Stimulated activated CD8-positive, alpha-beta memory T cell treated with anti-CD3 and anti-CD28 coated beads, Interleukin-4, amount 100 ng/mL, for 4 hours (primary cell): ENCODE measurements around the gene SFXN5.

Experiments used
- DNase-seq, 2 donors: peaks; one replicate each; pipeline ENCODE4 v3.0.0-alpha.2; 2020; ENCODE audit warnings: low read depth in 2 of 2, low spot score in 1 of 2

SFXN5 gene

DNA sequence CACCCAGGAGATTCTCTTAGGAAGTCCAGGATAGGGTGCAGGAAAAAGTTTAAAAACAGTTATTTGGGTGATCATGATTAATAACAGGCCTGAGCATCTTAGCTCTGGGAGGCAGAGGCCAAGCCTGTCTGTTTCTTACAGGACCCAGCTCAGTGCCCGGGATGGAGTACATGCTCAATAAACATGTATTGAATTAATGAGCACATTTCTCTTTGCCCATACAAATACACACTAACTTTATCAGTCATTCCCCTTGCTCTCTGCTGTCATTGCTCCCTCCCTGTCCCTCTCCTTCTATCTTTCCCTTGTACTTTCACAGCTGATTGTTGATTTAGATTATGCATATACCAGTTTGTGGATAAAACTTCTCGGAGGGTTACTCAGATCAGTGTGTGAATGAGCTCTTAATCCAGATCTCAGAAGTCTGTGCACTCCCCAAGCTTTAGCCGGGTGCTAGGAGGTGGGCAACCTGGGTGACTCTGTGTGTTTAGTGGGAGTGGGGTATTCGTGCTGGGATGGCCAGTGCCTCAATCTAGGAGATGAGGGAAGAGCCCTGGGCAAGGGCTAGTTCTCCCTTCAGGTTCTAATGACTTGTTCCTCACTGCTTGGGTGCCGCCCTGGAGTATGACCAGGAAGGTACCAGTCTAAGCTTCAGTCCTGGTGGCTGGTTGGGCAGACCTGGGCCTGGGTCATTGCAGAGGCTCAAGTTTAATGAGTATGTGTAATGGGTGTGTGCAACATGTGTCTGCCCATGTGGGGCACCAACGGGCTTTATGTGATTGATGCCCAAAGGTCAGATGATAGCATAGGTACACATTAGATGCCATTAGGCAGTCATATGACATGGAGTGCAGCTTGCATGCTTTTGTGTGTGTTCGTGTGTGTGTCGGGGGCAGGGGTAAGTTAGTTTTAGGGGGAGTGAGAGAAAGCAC is 143.6 kb downstream of the SFXN5 start:
- DNase-seq = no peak

DNA sequence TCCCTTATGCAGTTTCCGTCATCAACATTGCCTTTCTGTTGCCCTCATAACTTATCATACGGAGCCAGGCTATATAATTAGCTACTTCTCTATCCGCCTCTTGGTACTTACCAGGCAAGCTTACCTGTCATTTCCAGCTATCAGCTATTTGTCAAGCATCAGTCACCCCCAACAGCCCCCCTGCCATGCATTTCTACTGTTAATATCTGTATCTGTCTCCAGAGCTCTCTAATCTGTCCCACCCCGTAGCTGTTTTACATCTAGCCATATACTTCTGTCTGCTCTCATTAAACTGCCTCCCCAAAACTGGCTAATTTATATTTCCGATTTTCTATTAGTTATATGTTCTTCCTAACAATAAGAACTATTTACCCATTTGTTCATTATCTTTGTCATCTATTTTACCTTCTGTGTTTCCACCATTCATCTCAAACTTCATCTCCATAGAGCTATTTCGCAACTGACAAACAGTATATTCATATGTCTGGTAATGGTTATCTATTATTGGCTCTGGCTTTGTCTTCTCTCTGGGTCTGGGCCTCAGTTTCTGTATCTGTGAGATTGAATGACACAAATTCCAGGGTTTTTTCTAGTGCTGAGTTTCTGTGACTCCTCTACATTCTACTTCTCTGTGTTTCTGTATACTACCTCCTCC is 144.6 kb downstream of the SFXN5 start:
- DNase-seq = no peak

DNA sequence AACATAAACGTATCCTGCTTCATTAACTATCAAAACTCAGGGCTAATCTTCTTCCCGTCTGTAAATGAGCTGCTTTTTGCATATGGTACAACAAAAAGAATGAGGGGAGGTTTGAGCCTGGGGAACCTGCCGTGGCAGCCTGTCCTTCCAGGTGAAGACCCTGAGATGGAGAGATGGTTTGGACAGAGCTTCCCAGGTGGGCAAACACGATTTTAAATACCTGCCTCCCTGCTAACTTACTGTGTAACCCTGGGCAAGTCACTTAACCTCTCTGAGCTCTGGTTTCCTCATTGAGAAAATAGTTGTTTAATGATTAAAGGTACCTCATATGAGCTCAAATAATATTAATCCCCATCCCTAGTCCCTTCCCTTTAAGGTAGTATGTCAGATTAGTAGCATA is 145.1 kb downstream of the SFXN5 start:
- DNase-seq = no peak

DNA sequence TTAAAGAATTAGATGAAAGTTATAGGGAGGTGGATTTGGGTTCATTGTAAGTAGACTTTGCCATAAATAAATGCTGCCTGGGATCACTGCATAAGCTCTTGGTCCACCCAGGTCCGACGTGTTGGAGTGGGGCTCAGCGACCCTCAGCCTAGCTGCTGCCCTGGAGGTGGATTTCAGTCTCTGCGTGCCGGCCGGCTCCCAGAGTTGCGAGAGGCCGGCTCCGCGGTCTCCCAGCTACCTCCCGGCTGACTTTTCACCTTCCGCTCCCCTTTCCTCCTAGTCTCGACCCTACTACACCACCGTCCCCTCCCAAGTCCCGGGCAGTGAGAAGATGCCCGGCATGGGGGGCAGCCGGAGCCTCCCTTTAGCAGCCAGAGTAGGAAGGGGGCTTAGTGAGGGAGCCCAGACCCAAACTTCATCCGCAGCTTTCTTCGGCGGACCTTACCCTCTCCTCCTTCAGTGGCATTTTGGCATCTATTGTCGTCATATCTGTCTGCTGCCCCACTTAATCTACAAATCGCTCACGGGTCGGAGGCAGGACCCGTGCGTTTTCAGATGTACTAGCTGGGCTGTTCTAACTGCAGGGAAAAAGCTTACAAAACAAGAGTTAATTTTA is 146.1 kb downstream of the SFXN5 start:
- no peak for DNase-seq

DNA sequence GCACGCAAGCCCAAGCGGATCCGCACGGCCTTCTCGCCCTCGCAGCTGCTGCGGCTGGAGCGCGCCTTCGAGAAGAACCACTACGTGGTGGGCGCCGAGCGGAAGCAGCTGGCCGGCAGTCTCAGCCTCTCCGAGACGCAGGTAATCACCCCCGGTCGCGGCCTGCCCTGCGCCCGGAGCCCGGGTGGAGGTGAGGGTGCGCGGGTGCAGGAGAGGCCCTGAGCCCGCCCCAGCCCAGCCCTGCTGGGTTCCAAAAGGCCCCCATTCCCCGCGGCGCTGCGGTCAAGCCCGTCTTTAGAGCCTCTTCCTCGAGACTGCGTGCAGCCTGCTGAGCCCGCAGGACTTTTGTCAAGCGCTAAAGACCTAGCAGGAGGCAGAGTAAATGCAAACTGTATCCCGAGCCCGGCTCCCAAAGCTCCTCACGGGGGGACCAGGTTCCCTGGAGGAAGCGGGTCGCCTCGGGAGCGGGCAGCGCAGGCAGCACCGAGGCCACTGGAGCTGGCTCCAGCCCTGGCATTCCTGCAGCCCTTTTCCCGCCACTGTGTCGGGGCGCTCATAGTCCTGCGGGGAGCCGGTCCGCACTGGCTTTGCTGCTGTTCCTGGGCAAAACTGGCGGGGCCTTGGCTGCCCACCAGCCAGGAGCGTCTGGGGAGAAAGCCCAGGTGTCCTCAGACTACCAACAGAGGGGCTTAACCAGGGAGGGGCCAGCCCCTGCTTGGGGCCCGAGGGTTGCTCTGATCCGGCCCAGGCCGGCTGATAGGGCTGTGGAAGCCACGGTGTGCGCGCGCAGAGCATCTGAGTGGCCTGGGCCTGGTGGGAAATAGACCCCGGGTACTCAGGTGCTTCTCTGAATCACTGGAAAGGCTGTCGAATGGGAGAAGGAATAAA is 146.9 kb downstream of the SFXN5 start:
- DNase-seq = no peak

DNA sequence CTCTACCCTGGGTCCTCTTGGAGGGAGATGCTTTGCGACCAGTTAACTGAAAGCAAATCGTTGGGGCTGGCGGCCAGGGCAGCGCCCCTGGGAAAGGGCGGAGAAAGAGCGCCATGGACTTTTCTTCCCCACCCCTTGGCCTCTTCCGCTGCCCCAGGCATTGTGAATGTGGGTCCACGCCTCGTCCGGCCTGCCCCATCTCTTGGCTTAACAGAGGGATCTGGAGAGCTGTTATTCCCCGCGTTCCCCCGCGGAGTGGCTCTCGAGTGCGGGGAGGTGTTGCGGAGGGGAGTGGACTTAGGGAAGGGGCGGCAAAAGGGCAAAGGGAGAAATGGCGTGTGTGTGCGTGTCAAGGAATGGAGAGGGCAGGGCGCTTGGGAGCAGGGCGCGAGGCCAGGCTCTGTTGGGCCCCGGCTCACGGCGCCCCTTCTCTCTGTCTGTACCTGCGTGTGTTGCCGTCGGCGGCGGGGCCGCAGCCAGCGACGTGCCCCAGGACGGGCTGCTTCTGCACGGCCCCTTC is 147.6 kb downstream of the SFXN5 start:
- no peak for DNase-seq

DNA sequence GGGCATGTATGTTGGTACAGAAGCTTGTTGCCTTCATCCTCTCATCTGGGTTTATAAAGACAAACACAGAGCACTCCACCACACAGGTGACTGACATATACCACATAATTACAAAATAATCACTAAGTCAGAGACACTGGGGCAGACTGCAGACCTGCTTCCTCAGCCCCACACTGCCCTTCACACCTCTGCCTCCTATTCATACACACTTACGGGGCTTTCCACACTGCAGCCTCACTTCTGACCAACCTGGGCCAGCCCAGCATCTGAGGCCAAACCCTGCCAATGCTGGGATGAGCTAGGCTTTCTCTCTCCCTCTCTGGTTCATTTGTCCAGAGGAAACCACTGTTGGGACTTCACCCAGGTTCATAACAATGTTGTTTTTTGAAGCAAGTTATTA is 149.7 kb downstream of the SFXN5 start:
- no peak for DNase-seq

DNA sequence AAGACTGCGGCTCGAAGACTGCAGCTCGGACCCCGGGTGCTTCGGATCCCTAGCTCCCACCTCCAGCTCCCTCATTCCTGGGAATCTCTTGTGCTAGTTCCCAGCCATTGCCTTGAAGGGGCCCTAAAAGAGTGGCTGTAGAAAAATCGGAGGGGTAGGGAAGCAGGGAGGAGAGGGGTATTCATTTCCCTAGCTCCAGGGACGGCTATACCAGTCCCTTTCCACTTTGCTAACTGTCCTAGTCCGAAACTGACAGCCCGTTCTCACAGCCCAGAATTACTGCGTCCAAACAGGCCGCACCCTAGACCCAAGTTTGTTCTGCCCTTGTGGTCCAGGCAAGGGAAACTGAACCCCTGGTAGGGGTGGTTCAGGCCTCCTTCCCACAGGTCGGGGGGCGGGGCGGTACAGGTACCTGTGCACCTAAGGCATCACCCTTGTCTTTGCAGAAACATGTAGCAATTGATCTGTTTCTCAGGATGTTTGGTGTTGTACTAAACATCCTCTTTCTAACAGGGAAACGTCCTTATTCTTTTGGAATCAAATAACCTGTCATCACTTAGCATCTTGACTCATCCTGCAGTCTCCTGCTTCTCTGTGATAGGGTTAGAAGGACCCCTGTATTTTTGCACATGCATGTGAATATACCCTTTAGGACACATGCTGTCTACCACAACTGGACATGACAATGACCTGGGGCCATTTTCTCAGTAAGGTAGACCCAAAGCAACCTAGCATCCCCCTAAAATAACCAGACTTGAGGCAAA is 150.2 kb downstream of the SFXN5 start:
- DNase-seq = no peak

DNA sequence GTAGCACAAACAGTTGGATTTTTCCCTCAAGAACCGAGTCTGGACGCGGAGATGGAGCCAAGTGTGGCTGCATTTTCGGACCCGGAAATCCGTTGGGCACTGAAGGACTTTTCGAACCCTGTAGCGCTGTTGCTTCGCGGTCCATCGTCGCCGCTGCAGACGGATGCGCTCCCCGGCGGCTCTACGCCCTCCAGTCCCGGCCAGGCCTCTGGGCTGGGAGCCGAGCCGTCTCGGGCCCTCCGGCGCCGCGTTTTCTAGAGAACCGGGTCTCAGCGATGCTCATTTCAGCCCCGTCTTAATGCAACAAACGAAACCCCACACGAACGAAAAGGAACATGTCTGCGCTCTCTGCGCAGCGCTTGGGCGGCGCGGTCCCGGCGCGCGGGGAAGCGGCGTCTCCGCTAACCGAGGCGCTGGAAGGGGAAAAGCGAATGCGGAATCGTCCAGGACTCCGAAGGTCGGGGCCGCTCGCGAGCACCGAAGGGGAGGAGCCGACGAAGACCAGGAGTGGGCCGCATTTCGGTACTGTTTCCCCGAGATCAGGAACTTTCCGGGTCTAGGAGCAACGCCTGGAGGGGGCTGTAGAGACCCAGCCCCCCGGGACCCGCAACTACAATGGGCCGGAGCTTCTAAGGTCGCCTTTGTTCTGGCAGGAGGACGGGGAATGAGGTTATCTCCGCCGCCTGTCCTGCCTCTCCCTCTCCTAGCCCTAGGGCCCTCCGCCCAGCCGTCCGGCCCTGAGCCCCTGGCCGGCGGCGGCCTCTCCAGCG is 151.0 kb downstream of the SFXN5 start:
- DNase-seq = no peak

DNA sequence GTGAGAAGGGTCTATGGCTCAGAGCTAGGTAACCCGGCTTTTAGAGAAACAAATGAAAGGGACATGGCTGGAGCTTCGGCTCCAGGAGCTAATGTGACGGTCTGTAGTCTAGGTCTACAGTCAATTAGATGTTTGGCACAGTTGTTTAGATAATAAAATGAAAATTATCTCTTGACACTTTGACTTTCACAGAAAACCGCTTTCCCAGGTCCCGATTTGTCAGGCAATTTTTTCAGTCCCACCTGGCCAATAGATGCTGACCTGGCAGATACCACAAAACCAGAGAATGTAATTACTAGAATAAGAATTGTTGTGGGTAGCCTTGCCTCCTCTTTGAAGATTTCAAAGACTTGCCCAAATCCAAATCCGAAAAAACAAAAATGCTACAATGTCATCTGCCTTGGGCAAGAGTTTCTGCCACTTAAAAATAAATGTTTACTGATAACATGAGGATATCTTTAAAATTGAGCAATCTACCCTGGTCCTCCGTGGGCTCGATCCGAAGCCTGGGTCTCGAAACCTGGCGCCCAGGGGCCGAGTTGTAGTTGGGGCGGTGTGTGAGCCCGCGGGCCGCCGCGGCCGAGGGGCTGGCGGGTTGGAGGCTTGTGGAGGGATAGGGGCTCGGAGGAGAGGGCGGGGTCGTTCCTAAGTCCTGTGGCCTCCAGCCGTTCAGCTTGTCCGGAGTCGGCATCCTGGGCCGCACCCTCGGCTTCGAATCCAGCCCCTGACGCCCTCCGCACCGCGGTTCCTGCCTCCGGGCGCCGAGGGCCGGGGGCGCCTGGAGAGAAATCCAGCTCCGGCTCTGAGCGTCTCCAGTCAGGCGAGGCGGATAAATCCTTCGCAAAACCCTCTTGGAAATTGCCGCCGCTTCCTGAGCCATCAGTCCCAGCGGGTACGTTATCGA is 151.8 kb downstream of the SFXN5 start:
- no peak for DNase-seq

DNA sequence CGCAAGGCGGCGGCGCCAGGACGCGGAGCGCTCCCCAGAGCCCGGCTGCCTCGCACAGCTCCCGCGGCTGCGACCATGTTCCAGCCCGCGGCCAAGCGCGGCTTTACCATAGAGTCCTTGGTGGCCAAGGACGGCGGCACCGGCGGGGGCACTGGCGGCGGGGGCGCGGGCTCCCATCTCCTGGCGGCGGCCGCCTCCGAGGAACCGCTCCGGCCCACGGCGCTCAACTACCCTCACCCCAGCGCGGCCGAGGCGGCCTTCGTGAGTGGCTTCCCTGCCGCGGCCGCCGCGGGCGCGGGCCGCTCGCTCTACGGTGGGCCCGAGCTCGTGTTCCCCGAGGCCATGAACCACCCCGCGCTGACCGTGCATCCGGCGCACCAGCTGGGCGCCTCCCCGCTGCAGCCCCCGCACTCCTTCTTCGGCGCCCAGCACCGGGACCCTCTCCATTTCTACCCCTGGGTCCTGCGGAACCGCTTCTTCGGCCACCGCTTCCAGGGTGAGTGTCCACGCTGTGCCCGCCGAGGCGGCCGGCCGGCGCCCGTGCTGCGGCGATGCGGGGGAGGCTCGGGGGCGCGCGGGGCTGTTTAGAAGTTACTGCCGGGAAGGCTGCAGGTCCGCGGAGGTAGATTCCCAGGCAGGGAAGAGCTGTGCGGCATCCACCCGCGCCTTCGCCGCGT is 153.5 kb downstream of the SFXN5 start:
- DNase-seq = no peak

DNA sequence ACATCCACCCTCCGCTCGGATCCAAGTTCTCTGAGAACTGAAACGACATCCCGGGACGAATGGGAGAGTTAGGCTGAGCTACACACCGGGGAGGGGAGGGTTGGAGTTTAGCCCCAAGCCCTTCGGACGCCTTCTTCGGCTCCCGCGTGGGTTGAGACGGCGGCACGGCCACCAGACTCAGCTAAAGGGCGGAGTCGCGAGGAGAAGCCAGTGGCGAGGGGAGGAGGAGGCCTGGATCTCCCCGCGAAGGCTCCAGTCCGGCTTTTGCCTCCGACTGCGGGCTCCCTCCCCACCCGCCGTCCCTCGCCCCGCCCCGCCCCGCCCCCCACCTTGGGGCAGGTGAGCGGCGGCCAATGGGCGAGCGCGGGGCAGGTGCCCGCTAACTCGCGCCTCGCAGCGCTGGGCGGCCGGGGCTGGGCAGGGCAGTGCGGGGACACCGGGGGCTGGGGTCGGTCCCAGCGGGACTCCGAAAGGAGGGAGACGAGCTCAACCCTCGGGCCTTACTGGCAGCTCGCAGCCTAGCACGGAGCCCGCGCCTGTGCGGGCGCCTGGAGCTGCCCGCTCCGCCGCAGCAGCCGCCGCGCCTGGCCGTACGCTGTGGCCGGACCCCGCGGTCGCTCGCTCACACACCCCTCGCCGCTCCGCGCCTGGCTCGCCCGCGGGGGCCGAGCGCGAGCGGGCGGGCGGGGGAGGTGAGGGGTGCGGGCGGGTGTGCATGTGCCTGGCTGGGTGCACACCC is 154.2 kb downstream of the SFXN5 start, which contains the start of gene EMX1:
Gene EMX1, plus strand, starts transcription at position 382 of the 739 bp plus-strand sequence. Its CDS starts 334 bp downstream, at position 716.
- peak in 1 of 2 donors; percentile 11 for DNase-seq

DNA sequence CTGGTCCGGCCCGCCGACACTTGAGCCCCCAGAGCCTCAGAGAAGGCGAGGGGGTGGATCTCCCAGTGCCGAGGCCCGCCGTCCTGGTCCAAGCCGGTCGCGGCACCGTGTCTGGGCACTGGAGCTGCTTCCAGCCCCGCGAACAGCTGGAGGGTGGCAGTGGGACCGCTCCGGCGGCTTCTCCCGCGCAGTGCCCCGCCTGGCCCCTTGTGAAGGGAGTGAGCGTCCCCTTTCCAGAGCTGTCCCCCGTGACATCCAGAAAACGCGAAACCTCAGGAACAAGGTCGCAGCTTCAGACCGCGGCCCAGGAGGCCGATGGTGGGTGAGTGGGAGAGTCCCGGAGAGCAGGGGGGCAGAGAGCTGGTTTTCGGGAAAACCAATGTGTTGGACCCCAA is 154.8 kb downstream of the SFXN5 start:
- DNase-seq = no peak

DNA sequence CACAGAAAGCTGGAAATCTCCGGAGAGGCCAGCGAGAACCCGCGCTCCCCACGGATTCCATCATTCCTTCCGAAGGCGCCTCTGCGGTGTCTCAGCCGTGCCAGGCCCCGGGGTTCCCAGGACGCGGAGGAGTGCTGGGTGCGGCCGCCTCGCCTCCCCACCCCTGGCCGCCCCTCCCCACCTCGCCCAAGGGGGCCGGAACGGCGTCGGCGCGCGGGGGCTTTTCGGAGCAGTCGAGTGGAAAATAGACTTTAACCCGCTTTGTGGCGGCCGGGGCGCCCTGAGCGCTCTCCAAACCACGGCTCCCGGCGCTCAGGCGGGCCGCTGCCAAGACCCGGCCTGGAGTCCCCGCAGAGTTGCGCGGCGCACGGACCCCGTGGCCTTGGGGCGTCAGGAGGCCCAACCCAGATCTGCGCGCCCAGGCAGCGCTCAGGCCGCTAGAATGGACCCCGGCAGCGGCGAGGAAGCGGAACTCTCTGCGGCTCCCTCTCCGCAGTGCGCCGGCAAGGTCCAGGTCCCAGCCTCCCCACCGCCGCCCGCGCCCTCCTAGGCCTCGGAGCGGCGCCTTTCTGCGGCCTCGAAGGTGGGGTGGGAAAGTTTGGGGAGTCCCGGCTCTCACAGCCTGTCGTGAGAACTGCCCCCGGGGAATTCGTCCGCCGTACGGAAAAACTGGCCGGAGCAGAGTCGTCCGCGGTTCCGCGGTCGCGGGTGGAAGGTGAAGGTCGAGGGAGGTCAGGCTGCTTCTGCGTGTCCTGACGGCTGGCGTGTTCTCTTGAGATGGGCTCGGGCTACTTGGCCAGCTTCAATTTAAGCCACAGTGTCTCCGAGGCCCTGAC is 155.4 kb downstream of the SFXN5 start:
- DNase-seq = no peak

DNA sequence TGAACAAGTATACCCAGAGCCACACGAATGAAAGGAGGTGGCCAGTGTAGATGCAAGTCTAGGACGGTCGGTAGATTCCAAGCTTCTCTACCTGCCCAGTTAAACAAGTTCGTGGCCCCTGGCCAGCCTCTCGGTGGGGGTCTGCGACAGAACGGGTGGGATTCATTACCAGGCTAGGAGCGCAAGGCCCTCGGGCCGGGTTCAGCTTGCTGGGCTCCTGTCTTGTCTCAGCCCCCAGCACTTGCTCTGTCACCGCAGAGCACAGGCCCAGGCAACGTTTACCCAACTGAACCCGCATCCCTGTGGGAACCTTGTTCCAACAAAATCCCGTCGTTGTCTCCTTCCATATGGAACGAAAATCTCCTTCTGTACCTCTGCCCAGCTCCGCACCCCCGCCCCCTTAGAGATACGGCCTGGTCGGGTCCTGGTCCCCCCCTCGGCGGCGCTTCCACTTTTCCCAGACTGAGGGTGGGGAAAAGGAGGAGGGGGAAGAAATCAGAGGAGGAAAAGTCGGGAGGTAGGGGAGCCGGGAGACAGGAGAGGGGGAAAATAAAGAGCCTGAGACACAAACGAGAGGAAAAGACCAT is 156.1 kb downstream of the SFXN5 start:
- DNase-seq = no peak
